Breast epithelium (tissue), 4 donors: ENCODE results near the gene SLC22A15. TPM values are rescaled to one million over a fixed set of nuclear protein-coding genes. Genes with fewer than 3 reads are reported as not detected.

ENCODE experiments used
- DNase-seq, 2 donors: peaks; one replicate each; pipeline ENCODE4 v3.0.0-alpha.2; 2019; ENCODE audit warnings: low spot score in 2 of 2
- H3K27ac ChIP-seq, 2 donors: fragments of 200-600 bp; sonication (generic) in 1 of 2; one replicate each; pipeline ENCODE4 v1.5.1; 2016 to 2019; ENCODE audit warnings: mild to moderate bottlenecking in 1 of 2
- H3K27me3 ChIP-seq, 2 donors: fragments of 200-600 bp; sonication (generic) in 1 of 2; one replicate each; pipeline versions ENCODE4 v1.5.1 to v1.6.0; 2017 to 2019; ENCODE audit warnings: control low read depth in 1 of 2, mild to moderate bottlenecking in 1 of 2
- H3K36me3 ChIP-seq: fragments of 200-600 bp; one replicate; pipeline ENCODE4 v1.5.1; 2019
- H3K4me1 ChIP-seq, 2 donors: fragments of 200-600 bp; sonication (generic); one replicate each; pipeline ENCODE4 v1.5.1; 2016 to 2019; ENCODE audit warnings: control low read depth in 1 of 2
- H3K4me3 ChIP-seq, 3 donors: fragments of 200-600 bp; sonication (generic); 1 replicate in 2 of 3; 2 replicates in 1 of 3; pipeline ENCODE4 v1.5.1; 2016 to 2019; ENCODE audit warnings: mild to moderate bottlenecking in 3 of 3, moderate library complexity in 2 of 3
- H3K9me3 ChIP-seq, 2 donors: fragments of 200-600 bp; sonication (generic) in 1 of 2; one replicate each; pipeline ENCODE4 v1.5.1; 2016 to 2019; ENCODE audit warnings: control low read depth in 1 of 2
- CTCF ChIP-seq, 3 donors: fragments of 450-650 bp; IDR thresholded peaks; one replicate each; pipeline ENCODE4 v1.5.1; 2016 to 2017; ENCODE audit warnings: antibody characterized with exemption in 3 of 3, mild to moderate bottlenecking in 3 of 3, moderate library complexity in 3 of 3
- POLR2A ChIP-seq: fragments of 450-650 bp; IDR thresholded peaks from one replicate; pipeline ENCODE4 v1.6.1; 2016; ENCODE audit warnings: antibody characterized with exemption, mild to moderate bottlenecking, moderate library complexity
- POLR2AphosphoS5 ChIP-seq, 3 donors: sonication (generic); formaldehyde crosslinking; IDR thresholded peaks; one replicate each; pipeline ENCODE4 v1.6.1; 2017; ENCODE audit warnings: antibody characterized with exemption in 3 of 3
- intact Hi-C: fragments of 100-400 bp; cut with DNase I; formaldehyde crosslinking; loops from one replicate; pipeline ENCODE4 v1.15.1; 2023; ENCODE audit warnings: low total_unique reads
- total RNA-seq, 3 donors: library from RNA; depleted of rRNA; stranded (reverse); fragments of >200 nt; gene quantifications; one replicate each; pipeline ENCODE4 v1.1.0, GENCODE V29; 2016

SLC22A15 gene
- total RNA-seq, 3 donors from 2014 or later: 5.6 to 10.1 (median 7.8) TPM

DNA sequence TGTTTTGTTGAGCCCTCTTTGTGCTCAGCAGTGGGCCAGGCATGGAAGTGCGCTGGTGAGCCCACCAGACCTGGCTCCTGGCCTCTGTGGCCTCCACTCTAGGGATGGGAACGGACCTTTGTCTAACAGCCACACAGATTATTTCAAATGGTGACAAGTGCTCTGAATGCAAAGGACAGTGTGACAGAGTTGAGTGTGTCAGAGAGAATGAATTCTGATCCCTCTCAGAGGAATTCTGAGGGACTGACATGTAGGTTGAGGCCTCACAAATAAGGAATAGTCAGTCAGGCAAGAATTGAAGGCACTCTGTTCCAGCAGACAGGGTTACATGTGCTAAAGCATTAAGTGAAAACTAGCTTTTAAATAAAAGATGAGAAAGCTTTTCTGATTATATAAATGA, 123.6 kb downstream of the SLC22A15 start:
- no peaks in the 10 kb centered on the region for H3K27me3 ChIP-seq
- H3K4me3 ChIP-seq: no peak overlapping the region
- no peak overlapping the region for H3K27ac ChIP-seq
- intact Hi-C loops: no loop called here
- H3K36me3 ChIP-seq: no peaks in the 10 kb centered on the region
- H3K4me1 ChIP-seq: no peaks in the 10 kb centered on the region
- DNase-seq: no peak
- H3K9me3 ChIP-seq: peaks cover 0 to 12% of the 10 kb centered on the region in 2 donors
- TF ChIP-seq POLR2A (no peak), POLR2AphosphoS5 (IDR thresholded peaks at IDR 0.05) (no peak), CTCF (IDR thresholded peaks at IDR 0.05) (no peak)

DNA sequence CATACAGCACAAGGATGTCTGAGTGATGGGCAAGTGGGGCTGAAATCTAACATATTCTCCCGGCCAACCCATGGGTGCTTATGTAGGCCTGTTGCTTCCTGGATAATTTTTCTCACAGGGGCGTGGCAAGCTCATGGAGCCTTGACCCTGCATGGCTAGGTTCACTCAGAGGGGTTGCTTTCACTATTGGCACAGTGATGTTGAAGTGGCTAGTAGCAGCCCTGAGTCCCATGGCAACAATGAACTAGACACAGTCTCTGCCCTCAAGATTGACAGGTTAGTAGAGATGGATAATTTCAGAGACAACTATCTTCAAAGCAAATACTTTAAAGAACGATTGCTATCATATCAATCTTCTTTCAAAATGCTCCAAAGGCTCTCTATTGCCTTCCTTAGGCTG, 128.4 kb downstream of the SLC22A15 start:
- Histone ChIP-seq H3K9me3 (no peaks in the 10 kb centered on the region), H3K36me3 (no peaks in the 10 kb centered on the region), H3K27me3 (no peaks in the 10 kb centered on the region), H3K27ac (no peak overlapping the region), H3K4me3 (no peak overlapping the region), H3K4me1 (no peaks in the 10 kb centered on the region)
- TF ChIP-seq POLR2A: no peak
- no peak for DNase-seq
- intact Hi-C loops: no loop called here

DNA sequence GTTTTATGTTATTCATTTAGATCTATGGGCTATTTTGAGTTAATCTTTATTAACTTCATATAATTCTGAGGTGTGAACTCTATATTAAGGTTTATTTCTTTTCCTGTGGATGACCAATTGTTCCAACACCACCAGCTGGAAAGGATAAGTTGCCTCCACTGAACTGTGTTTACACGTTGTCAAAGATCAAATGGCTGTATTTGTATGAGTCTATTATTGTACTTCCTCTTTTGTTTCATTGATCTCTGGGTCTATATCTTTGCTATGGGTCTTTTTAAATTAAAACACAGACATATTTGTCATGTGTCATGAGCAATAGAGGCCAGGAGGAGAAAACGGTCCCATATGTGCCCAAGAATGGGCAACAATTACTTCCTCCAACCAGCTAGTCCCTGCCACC, 129.7 kb downstream of the SLC22A15 start:
- Histone ChIP-seq H3K36me3 (no peaks in the 10 kb centered on the region), H3K4me3 (no peak overlapping the region), H3K27ac (no peak overlapping the region), H3K27me3 (no peaks in the 10 kb centered on the region), H3K9me3 (no peaks in the 10 kb centered on the region), H3K4me1 (no peaks in the 10 kb centered on the region)
- intact Hi-C loops: no loop called here
- no peak for TF ChIP-seq POLR2AphosphoS5 (IDR thresholded peaks at IDR 0.05)
- TF ChIP-seq POLR2A: no peak
- no peak for TF ChIP-seq CTCF (IDR thresholded peaks at IDR 0.05)
- DNase-seq: no peak

- intact Hi-C loops: no loop called here
- Histone ChIP-seq H3K27ac (no peak overlapping the region), H3K9me3 (no peaks in the 10 kb centered on the region), H3K4me1 (no peaks in the 10 kb centered on the region), H3K4me3 (no peak overlapping the region), H3K27me3 (no peaks in the 10 kb centered on the region), H3K36me3 (no peaks in the 10 kb centered on the region)
- DNase-seq: no peak
- TF ChIP-seq POLR2AphosphoS5 (IDR thresholded peaks at IDR 0.05) (no peak), CTCF (IDR thresholded peaks at IDR 0.05) (no peak), POLR2A (no peak)
Observed at GRCh38 chr1:116106646-116107045, 130.3 kb downstream of the SLC22A15 start.

DNA sequence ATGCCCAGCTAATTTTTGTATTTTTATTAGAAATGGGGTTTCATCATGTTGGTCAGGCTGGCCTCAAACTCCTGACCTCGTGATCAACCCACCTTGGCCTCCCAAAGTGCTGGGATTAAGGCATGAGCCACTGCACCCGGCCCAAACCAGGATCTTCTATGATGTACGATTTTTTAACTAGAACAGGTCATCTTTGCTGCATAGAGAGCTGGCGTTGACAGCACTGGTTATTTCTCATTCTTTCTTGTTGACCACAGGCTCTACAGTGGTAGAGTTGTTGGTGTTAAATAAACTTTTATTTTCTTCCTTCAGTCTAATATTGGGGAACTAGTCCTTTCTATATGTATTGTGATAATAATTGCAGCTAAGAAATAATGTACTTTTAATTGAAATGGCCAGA, 131.1 kb downstream of the SLC22A15 start:
- H3K27me3 ChIP-seq: no peaks in the 10 kb centered on the region
- no peaks in the 10 kb centered on the region for H3K4me1 ChIP-seq
- TF ChIP-seq CTCF (IDR thresholded peaks at IDR 0.05) (no peak), POLR2A (no peak)
- no peak overlapping the region for H3K4me3 ChIP-seq
- DNase-seq: no peak
- no peaks in the 10 kb centered on the region for H3K36me3 ChIP-seq
- intact Hi-C loops: no loop called here
- H3K9me3 ChIP-seq: no peaks in the 10 kb centered on the region
- H3K27ac ChIP-seq: no peak overlapping the region
